IPS-NIHi11 (cell line): ENCODE measurements around the gene UGT1A10.

Experiments used
- DNase-seq: peaks from one replicate; pipeline ENCODE4 v3.0.0; 2012; ENCODE audit warnings: mixed read lengths, low spot score

Gene UGT1A10

DNA sequence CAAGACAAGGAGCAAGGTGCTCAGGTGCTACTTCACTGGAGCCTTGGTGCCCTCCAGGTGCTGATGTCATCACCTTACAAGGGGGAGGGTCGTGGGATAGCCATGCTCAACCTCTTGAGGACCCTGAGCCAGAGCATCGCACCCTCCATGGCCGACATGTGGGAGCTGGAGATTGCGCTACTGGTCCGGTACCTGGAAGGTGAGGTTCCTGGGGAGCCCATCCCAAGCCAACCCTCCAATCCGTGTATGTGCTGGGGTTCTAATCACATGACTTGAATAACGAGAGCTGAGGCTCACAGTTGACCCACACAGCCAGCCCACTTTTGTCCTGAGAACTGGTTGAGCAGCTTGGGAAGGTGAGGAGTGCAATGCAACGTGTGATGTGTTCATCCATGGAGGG, 167.7 kb downstream of the UGT1A10 start:
- no peak for DNase-seq

DNA sequence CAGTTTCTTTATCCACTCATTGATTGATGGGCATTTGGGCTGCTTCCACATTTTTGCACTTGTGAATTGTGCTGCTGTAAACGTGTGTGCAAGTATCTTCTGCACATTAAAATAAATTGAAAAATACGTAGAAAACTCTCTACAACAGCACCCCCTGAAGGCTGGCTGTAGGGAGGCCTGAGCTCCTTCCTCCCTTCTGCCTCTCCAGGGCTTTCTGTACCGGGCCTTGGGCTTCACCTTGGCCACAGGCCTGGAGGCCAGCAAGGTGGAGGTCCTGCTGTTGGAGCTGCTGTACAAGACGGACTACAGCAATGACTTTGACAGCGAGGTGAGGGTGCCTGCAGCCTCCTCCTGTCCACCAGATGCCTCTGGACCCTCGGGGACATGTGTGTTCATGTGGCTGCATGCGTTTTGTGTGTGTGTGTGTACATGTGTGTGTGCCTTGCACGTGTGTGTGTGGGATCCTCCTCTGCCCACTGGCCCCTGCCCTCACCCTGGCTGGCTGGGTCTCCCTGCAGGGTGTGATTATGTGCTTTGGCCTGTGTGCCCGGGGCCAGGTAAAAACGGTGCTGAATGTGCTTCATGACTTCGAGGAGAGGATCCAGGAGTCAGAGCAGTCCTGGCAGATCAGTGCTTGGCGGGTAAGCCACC, 171.1 kb downstream of the UGT1A10 start:
- DNase-seq, result no peak

DNA sequence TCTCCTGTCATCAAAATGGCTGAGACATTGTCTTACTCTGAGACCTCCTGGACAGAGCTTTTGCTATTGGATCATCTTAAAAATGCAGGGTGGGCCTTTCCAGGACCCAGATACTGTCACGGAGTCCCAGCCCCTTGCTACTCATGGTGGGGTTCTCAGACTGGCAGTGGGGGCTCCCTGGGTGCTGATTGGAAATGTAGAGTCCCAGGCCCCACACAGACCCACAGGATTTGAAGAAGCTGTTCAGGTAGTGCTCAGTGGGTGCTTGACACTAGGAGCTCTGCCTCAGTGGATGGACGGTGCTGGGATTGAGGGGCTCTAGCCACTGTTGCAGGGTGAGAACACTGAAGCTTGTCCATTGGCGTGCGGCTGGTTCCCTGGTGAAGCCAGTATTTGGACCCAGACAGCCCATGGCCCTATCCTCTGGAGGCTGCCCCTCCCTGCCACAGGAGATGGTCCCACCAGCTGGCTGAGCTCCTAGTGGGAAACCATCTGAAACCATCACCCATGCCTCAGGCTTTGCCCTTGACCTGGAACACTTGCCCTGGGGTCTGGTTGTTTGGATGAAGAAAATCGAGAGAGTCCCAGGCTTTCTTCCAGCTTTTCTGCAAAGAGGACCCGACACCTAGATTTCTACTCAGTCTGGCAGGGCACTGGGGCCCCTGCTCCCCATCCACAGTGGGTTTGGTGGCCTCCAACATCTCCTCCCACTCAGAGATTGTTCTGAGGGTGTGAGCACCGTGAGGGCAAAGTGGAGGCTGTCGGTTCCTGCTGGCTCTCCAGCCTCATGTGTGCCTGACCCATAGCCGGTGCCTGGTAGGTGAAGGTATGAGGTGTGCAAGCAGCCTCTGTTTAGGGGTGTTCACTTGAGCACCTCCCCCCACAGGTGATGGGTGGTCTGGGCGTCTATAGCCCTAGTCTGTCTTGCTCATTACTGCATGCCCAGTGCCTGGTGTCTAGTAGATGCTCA, 172.0 kb downstream of the UGT1A10 start:
- DNase-seq, result no peak

DNA sequence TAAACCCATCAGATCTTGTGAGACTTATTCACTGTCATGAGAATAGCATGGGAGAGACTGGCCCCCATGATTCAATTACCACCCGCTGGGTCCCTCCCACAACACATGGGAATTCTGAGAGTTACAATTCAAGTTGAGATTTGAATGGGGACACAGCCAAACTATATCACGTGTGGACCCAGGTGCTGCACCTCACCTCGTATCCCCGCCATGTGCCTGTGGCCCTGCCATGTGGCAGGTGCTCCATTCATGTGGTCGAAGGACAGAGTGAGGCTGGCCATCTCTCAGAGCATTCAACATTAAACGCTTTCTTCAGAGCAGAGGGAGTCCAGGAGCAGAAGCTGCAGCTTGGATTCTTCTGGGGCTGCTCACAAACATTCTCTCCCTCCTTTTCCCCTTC, 174.1 kb downstream of the UGT1A10 start:
- no peak for DNase-seq

DNA sequence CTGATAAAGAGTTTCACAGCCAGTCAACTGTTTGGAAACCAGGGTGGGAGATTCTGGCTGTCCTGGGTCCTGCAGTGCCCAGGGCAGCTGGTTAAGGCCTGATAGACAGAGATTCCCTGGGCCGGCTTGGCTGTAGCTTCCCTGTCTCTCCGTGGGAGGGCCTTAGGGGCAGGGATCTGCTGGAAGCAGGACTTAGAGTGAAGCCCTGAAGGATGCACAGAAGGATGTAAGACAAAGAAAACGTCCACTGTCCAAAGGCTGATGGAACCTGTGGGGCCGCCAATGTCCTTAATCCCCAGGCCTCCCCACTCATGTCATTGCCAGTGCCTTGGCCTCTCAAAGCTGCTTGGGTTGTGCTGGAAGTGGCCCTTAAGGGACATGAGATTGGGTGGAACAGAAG, 174.8 kb downstream of the UGT1A10 start:
- DNase-seq, result no peak

DNA sequence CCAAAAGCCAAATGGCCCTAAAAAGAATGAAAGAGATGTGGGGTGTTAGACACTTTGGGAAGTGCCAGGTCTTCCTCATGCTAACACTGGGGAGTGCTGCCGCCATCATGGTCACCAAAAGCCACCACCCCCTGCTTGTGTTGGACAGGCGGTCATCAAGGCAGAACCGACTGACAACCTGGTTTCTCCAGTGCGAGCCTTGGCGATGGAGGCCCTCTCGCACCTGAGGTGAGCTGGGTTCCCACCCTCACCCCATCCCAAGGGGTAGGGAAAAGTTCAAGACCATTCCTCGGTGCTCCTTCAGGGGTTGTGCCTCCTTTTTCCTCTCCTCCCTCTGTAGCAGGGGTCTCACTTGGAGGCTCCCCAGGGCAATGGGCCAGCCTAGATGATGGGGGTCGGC, 175.5 kb downstream of the UGT1A10 start:
- no peak for DNase-seq

DNA sequence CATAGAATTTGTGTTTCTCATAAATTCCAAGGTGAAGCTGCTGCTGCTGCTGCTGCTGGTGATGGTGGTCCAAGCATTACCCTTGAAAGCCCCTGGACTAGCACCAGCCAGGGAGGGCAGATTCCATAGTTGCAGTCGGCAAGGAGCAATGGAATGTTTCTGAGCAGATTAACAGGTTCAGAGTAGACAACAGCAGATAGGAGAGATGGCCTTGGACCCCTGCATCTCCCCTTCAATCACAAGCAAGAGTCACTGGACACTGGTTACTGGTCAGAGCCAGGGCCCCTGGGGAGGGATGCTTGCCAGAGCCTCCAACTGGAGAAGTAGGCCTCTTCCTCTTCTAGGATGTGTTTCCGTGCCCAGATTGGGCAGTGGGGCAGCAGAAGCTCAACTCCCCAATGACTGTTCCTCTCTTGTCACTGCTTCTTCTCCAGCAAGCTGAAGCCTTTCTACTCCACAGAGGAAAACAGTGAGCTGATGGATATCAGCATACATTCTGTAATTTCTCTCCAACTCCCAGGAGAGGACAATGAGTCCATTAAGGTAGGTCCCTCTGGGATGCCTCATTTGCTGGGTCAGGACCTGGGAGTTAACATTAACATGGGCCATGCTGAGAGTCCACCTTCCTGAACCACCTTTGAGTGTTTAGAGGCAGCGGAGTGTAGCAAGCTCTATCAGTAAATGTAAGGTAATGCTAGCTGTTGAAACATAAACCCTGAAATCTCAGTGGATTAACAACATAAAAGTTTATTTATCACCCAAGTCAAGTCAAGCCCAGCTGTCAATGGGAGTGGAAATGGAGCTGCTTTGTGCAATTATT, 177.2 kb downstream of the UGT1A10 start:
- DNase-seq, result no peak

DNA sequence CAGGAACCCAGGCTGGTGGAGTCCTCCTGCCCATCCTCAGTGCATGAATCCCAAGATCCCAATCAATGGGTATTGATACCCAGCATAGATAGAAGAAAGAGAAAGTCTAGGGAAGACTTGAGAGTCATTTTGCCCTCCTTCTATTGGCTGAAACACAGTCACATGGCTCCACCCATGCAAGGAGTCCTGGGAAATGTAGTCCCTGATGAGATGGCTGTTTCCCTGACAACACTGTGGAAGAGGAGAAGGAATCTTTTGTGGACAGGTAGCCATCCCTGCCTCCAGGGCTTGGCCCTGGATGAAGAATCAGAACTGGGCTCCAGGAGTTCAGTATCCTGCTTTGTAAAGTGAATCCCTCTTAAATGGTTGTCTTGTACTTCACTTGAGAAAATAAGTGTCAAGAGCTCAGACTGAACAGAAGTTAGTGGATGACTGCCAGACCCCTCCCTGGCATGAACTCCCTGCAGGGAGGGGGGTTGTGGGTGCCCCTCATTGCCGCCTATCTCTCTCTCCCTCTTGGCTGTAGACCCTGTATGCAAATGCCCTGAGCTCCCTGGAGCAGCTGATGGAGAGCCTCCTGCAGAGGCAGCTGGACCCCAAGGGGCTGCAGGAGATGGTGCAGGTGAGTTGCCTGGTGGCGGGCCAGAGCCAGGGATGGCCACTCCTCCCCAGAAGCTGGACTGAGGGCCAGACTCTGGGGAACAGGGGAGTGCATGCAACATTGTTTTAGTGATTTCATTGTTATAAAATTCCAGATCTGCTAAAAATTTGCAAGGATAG, 178.0 kb downstream of the UGT1A10 start:
- peak; percentile 75 for DNase-seq

DNA sequence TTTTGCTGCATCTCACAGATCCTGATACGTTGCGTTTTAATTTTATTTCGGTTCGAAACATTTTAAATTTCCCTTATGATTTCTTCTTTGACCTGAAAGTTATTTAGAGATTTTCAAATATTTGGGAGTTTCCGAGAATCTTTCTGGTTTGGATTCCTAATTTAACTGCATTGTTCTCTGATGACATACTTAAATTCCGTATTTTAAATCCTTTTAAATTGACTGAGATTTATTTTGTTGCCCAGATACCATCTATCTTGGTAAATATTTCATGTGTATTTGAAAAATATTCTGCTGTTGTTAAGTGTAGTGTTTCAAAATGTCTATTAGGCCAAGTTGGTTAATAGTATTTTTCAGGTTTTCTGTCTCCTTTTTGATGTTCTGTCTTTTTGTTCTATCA, 179.6 kb downstream of the UGT1A10 start:
- DNase-seq, result no peak

DNA sequence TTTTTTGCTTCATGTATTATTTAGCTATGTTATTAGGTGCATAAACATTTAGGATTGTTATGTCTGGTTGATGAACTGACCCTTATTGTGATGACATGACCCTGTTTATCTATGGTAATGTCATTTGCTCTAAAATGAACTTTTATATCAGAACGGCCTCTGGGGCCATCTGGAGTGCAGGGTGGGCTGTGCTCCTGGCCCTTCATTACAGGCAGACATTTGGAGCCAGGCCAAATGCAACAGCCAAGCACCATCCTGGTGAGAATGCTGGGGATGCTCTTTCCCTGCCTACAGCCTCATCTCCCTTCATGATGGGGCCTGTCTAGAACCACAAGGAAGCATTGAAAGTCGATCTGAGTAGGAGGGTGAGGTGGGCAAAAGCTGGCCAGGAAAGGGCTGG, 180.1 kb downstream of the UGT1A10 start:
- no peak for DNase-seq

DNA sequence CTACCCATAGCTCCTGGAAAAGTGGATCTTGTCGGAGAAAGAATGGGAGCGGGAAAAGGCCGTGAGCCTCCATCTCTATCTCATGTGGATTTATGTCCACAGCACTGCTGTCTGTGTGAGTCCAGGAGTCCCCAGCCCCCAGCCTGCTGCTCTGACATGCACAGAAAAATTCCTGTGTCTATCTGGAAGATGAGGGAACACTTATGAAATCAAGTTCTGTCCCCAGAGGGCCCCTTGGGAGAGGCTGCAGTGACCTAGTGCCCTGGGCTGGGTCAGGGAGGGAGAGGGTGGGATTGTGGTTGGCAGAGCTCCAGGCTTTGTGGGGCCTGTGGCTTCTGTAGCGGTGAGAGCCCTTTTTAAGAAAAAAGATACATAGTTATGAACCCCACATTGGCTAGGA, 180.5 kb downstream of the UGT1A10 start:
- no peak for DNase-seq

DNA sequence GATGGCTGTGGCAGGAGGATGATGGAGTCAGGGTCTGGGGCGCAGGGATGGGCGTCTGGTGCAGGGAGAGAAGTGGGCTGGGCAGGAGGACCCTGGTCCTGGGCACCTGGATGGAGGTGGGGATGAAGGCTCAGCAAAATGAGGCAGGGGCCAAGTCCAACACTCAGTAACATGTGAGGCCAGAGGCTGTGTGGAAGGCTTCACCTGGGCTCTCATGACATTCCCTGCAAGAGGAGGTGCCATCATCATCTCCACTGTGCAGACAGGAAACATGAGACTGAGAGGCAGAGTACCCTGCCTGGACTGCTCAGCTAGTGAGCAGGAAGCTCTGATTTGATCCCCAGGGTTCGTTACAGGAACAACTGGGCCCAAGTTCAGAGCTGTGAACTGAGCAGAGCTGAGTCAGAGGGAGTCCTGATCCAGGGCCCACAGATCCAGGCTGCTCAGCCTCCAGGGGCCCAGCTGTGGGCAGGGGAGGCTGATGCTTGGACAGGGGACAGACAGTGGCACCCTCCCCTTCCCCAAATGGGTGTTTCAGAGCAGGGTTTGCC, 181.2 kb downstream of the UGT1A10 start:
- no peak for DNase-seq

DNA sequence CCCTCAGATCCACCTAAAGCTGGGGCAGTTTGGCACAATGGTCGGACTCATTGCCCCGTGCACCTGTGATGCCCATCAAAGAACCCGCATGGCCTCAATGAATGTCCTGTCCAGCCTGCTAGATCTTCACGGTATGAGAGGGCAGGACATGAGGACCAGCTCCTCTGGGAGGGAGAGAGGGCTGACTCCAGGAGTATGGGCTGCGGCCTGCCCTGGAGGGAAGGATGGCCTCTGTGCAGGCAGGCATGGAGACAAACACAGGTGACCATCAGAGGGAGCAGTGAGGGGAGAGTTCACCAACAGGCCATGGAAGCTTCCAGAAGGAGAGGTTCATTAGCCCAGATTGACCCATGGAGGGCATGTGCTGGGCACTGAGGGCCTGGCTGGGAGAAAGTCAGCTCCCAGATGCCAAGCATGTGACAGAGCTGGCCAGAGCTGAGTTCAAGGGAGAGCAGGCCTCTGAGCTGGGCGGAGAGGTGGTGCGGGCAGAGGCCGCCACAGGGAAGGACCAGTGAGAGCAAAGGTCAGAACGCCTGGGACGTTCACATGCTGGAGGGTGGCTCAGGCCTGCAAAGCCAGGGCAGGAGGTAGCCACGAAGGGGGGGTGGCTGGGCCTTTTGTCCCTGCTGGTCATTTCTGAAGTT, 181.9 kb downstream of the UGT1A10 start:
- no peak for DNase-seq

DNA sequence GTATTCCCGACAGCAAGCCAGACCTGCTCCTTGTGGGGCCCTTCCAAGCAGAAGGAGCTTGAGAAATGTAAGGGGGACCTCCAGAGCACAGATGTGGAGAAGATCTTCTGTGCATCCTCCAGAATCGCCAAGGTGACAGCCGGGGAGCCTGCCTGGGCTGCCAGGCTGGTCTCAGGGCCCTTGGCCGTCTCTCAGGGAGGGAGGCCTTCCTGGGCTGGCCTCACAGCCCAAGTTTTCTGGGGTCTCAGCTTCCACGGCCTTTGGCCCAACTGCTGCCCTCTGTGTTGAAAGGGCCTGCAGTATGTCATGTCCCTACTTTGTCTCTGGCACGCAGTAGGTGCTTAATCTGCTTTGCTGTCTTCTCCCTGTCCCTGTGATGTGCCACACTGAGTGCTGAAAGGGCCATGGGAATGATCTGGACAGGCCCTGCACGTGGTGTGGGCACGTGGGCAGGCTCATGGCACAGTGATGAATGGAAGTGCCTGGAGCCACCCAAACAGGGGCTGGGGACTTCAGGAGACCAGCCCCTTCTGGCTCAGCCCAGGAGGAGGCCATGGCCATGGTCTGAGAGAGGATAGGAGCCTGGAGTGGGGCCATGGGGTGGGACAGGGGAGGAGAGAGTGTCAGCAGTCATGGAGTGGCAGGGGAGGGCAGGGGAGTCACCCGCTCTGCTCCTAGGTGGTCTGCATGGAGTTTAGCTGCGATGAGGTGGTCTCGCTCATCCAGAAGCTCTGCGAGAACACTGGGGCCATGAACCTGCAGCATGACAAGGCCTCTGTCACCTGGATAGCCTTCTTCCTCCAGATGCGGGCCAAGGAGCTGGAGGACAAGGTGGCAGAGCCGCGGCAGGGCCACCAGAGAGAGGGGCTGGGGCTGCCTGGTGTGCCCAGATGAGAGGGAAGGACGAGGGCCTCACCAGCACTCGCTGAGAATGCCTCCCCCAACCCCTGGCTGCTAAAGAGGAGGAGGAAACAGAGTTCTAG, 182.7 kb downstream of the UGT1A10 start:
- no peak for DNase-seq

DNA sequence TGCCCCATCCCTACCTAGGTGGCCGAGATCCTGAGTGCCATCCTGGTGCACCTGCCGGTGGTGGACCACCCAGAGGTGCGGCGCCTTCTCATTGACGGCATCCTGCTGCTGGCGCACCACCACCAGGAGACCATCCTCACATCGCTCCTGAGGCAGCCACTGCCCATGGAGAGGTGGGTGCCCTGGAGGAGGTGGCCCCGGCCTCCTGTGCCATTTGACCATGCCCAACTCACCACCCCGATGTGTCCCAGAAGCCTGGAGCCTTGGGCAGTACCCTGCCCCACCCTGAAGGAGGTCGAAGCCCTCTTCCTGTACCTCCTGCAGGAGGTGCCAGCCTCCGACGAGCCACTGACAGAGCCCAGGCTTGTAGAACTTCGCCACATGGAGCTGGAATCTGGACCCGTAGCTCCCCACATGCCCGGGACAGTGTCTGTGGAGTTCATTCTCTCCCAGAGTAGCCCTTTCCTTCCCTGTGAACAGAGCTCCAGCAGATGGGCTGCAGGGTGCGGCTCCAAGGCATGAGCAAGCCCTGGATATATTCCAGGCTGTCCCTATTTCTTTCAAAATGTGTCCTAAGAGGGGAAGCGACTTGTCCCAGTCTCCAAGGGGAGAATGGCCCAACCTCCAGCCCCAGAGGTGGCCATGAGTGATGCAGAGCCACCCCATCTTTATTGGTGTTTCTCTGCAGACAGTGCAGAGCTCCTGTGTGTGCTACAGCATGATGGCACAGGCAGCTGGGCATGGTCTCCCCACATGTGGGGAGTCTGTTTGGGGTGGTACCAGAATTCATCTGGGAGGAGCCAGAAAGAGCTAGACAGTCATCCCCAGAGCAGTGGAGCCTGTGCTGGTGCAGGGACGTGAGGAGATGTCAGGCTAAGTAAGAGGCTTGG, 183.9 kb downstream of the UGT1A10 start:
- no peak for DNase-seq

DNA sequence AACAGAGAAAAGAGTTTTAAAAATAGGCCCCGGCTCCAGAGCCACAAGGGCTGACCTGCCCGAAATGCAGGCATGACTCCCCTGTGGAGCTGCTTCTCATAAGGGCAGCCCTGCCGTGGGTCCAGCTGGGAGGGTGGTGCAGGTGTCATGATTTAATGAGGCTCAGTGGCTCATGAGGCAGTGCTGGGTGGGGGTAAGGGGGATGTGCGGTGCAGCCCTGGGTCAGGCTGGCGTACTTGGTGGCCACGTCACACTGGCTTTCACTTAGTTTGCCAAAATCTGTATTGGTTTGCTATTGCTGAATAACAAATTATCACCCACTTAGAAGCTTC, 184.5 kb downstream of the UGT1A10 start:
- DNase-seq, result no peak

DNA sequence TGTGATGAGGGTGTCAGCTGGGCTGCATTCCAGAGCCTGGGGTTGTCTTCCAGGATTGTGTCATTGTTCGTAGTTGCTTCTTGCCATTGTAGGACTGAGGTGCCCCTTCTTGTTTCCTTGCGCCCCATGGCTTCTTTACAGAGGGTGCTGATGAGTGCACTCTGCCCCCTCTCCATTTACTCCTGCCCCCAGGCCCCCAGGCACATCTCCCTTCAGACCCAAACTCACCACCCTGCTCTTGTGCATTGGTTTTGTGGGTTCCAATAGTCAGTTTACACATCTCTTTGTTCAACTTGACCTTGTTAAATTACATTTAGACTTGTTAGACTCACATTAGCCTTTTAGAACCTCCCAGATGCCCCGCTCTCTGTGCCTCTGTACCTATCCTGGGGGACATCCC, 184.9 kb downstream of the UGT1A10 start:
- DNase-seq, result no peak

DNA sequence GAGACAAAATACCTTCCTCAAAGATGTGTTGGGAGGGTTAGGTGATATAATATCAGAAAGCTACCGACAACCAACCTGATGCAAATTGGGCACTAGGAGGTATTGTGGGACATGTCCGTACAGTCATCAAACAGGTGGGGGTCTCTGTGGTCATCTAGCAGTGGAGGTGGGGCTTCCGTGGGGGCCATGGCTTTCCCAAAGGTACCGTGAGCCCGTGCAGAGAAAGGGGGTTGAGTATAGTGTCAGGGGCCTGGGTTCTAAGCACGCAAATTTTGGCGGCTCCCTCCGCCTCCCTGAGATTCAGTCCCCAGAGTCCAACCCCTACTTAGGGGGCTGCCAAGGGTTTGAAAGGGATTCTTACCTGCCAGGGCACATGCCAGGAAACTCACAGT, 185.5 kb downstream of the UGT1A10 start:
- no peak for DNase-seq
